Trophoblast cell (in vitro differentiated cells and primary cell): ENCODE results near the gene FBXO22.
A peak's percentile ranks its signal among the peaks of the same experiment; 100 is the strongest.
"Not testable (repeated sequence)": the region's sequence is repeated elsewhere in the genome, so short reads cannot be mapped to it uniquely, and the experiment has no call there.

ENCODE experiments used
- DNase-seq, 2 donors: peaks; one replicate each; pipeline ENCODE4 v3.0.0-alpha.2; 2016
- H2AFZ ChIP-seq: 2 replicates; pipeline ENCODE4 v1.6.1; 2013; ENCODE audit warnings: low read length, moderate library complexity, mild to moderate bottlenecking; ENCODE audit not compliant: insufficient read depth, poor library complexity
- H2AK5ac ChIP-seq: 2 replicates; pipeline ENCODE4 v1.6.1; 2013; ENCODE audit warnings: mild to moderate bottlenecking, low read length
- H2BK120ac ChIP-seq: 2 replicates; pipeline ENCODE4 v1.6.1; 2013; ENCODE audit warnings: low read length, mild to moderate bottlenecking, moderate library complexity; ENCODE audit not compliant: insufficient read depth, poor library complexity
- H2BK12ac ChIP-seq: 2 replicates; pipeline ENCODE4 v1.6.1; 2013; ENCODE audit warnings: mild to moderate bottlenecking, low read length, moderate library complexity
- H2BK5ac ChIP-seq: 2 replicates; pipeline ENCODE4 v1.6.1; 2013; ENCODE audit warnings: low read length, low read depth, moderate library complexity, mild to moderate bottlenecking; ENCODE audit not compliant: poor library complexity
- H3K14ac ChIP-seq: 2 replicates; pipeline ENCODE4 v1.6.1; 2013; ENCODE audit warnings: mild to moderate bottlenecking, low read length
- H3K18ac ChIP-seq: 2 replicates; pipeline ENCODE4 v1.6.1; 2013; ENCODE audit warnings: mild to moderate bottlenecking, low read length
- H3K23ac ChIP-seq: 2 replicates; pipeline ENCODE4 v1.6.1; 2013; ENCODE audit warnings: low read length
- H3K27ac ChIP-seq: 2 replicates; pipeline ENCODE4 v1.5.1; 2013; ENCODE audit warnings: low read depth, mild to moderate bottlenecking, inconsistent platforms, low read length, moderate library complexity
- H3K27me3 ChIP-seq: 2 replicates; pipeline ENCODE4 v1.6.1; 2013; ENCODE audit warnings: inconsistent platforms, mild to moderate bottlenecking, low read length, moderate library complexity; ENCODE audit not compliant: insufficient read depth
- H3K36me3 ChIP-seq, 2 experiments: 1 replicate in 1 of 2; 2 replicates in 1 of 2; pipeline ENCODE4 v1.6.1; 2013; ENCODE audit warnings: low read length in 2 of 2, mild to moderate bottlenecking in 2 of 2, moderate library complexity in 1 of 2; ENCODE audit not compliant: insufficient read depth in 2 of 2, control insufficient read depth in 1 of 2
- H3K4ac ChIP-seq: 2 replicates; pipeline ENCODE4 v1.6.1; 2013; ENCODE audit warnings: low read depth, mild to moderate bottlenecking, low read length, moderate library complexity
- H3K4me1 ChIP-seq, 2 experiments: 1 replicate in 1 of 2; 2 replicates in 1 of 2; pipeline ENCODE4 v1.6.1; 2013; ENCODE audit warnings: low read length in 2 of 2, mild to moderate bottlenecking in 2 of 2, moderate library complexity in 1 of 2; ENCODE audit not compliant: insufficient read depth in 2 of 2, control insufficient read depth in 1 of 2
- H3K4me2 ChIP-seq: 2 replicates; pipeline ENCODE4 v1.6.1; 2013; ENCODE audit warnings: inconsistent platforms, mild to moderate bottlenecking, low read length, moderate library complexity
- H3K4me3 ChIP-seq: 2 replicates; pipeline ENCODE4 v1.5.1; 2013; ENCODE audit warnings: mild to moderate bottlenecking, low read depth, low read length, inconsistent platforms
- H3K79me1 ChIP-seq: one replicate; pipeline ENCODE4 v1.6.1; 2013; ENCODE audit warnings: low read length
- H3K79me2 ChIP-seq: 2 replicates; pipeline ENCODE4 v1.6.1; 2013; ENCODE audit warnings: low read length, mild to moderate bottlenecking; ENCODE audit not compliant: control insufficient read depth, insufficient read depth, poor library complexity
- H3K9ac ChIP-seq: 2 replicates; pipeline ENCODE4 v1.6.1; 2013; ENCODE audit warnings: mild to moderate bottlenecking, low read length
- H3K9me3 ChIP-seq: 2 replicates; pipeline ENCODE4 v1.6.1; 2013; ENCODE audit warnings: low read depth, mild to moderate bottlenecking, control low read depth, inconsistent platforms, low read length; ENCODE audit not compliant: insufficient read depth
- H4K12ac ChIP-seq: 2 replicates; pipeline ENCODE4 v1.6.1; 2013; ENCODE audit warnings: low read depth, mild to moderate bottlenecking, low read length, moderate library complexity
- H4K8ac ChIP-seq: 2 replicates; pipeline ENCODE4 v1.6.1; 2013; ENCODE audit warnings: low read depth, mild to moderate bottlenecking, low read length, moderate library complexity
- H4K91ac ChIP-seq: one replicate; pipeline ENCODE4 v1.6.1; 2013; ENCODE audit warnings: low read depth, mild to moderate bottlenecking, low read length, moderate library complexity
- WGBS: extraction: QIAGEN DNeasy Blood & Tissue Kit; methylation state at CpG from one replicate; pipeline ENCODE4 v1.1.7; 2013; ENCODE audit warnings: missing lambda C conversion rate; ENCODE audit not compliant: insufficient read length, insufficient coverage; ENCODE audit errors: extremely low coverage; 5-methylcytosine and 5-hydroxymethylcytosine counted together

Gene FBXO22

GRCh38 chr15:75900577-75900976, 3.1 kb upstream of the FBXO22 start:
- Histone ChIP-seq H3K23ac (no peak overlapping the region), H3K79me2 (peaks cover 7% of the 10 kb centered on the region), H3K36me3 (peaks cover 2 to 9% of the 10 kb centered on the region in 2 experiments), H3K18ac (no peak overlapping the region), H4K91ac (no peak overlapping the region), H3K4me2 (no peak overlapping the region), H3K4ac (no peak overlapping the region), H2BK5ac (no peak overlapping the region), H4K12ac (no peak overlapping the region), H3K9ac (no peak overlapping the region), H4K8ac (no peak overlapping the region), H2BK12ac (no peak overlapping the region), H2AFZ (no peak overlapping the region), H2AK5ac (no peak overlapping the region), H3K4me3 (no peak overlapping the region), H3K27me3 (no peaks in the 10 kb centered on the region), H3K4me1 (peaks cover 4 to 12% of the 10 kb centered on the region in 2 experiments), H3K79me1 (peaks cover 15% of the 10 kb centered on the region), H3K9me3 (no peaks in the 10 kb centered on the region), H3K14ac (no peak overlapping the region), H3K27ac (no peak overlapping the region), H2BK120ac (no peak overlapping the region)
- peak in 1 of 2 donors; percentile 47 for DNase-seq

GRCh38 chr15:75902129-75902557, 1.5 kb upstream of the FBXO22 start:
- no peak overlapping the region for H2AK5ac ChIP-seq
- H2BK5ac ChIP-seq, result no peak overlapping the region
- H2BK120ac ChIP-seq, result no peak overlapping the region
- H4K12ac ChIP-seq, result no peak overlapping the region
- no peak overlapping the region for H2BK12ac ChIP-seq
- H3K36me3 ChIP-seq, result peaks cover 2 to 9% of the 10 kb centered on the region in 2 experiments
- no peak overlapping the region for H3K4ac ChIP-seq
- no peak overlapping the region for H3K18ac ChIP-seq
- no CpG with 5 or more reads among the region's 8 CpGs for WGBS
- peak overlapping the region; percentile 24 for H3K4me2 ChIP-seq
- no peak overlapping the region for H3K9ac ChIP-seq
- no peak overlapping the region for H4K91ac ChIP-seq
- DNase-seq, result peak; percentile 90 to 93
- H3K4me1 ChIP-seq, result peaks cover 4 to 12% of the 10 kb centered on the region in 2 experiments
- no peak overlapping the region for H3K4me3 ChIP-seq
- H3K14ac ChIP-seq, result no peak overlapping the region
- no peaks in the 10 kb centered on the region for H3K27me3 ChIP-seq
- no peaks in the 10 kb centered on the region for H3K9me3 ChIP-seq
- peaks cover 15% of the 10 kb centered on the region for H3K79me1 ChIP-seq
- H2AFZ ChIP-seq, result no peak overlapping the region
- H3K23ac ChIP-seq, result no peak overlapping the region
- peak overlapping the region; percentile 46 for H3K27ac ChIP-seq
- H4K8ac ChIP-seq, result no peak overlapping the region
- H3K79me2 ChIP-seq, result peaks cover 7% of the 10 kb centered on the region

GRCh38 chr15:75905231-75905630, 1.6 kb downstream of the FBXO22 start:
- no peak overlapping the region for H3K27ac ChIP-seq

GRCh38 chr15:75910355-75910754, 6.7 kb downstream of the FBXO22 start:
- not testable (repeated sequence) for H2AFZ ChIP-seq
- no CpG with 5 or more reads among the region's 3 CpGs for WGBS

More at GRCh38 chr15:75905231-75905630, 1.6 kb downstream of the FBXO22 start:
- peak overlapping the region; percentile 71 for H3K4ac ChIP-seq
- no peak overlapping the region for H2BK5ac ChIP-seq
- no peak overlapping the region for H4K91ac ChIP-seq
- no peak overlapping the region for H3K4me3 ChIP-seq
- peaks cover 12% of the 10 kb centered on the region for H3K79me2 ChIP-seq
- peaks cover 0 to 5% of the 10 kb centered on the region in 2 experiments for H3K36me3 ChIP-seq
- H2BK12ac ChIP-seq, result no peak overlapping the region
- peaks cover 4 to 15% of the 10 kb centered on the region in 2 experiments for H3K4me1 ChIP-seq
- peaks cover 15% of the 10 kb centered on the region for H3K79me1 ChIP-seq
- no peak overlapping the region for H4K8ac ChIP-seq
- H3K23ac ChIP-seq, result no peak overlapping the region
- H3K9ac ChIP-seq, result no peak overlapping the region
- H2AFZ ChIP-seq, result no peak overlapping the region
- H3K18ac ChIP-seq, result no peak overlapping the region
- no peak overlapping the region for H4K12ac ChIP-seq
- no peak overlapping the region for H2AK5ac ChIP-seq
- no peaks in the 10 kb centered on the region for H3K9me3 ChIP-seq
- no peak for DNase-seq
- no CpG with 5 or more reads among the region's 5 CpGs for WGBS
- H2BK120ac ChIP-seq, result no peak overlapping the region
- peak overlapping the region; percentile 2 for H3K4me2 ChIP-seq
- no peaks in the 10 kb centered on the region for H3K27me3 ChIP-seq
- H3K14ac ChIP-seq, result no peak overlapping the region

More at GRCh38 chr15:75910355-75910754, 6.7 kb downstream of the FBXO22 start:
- not testable (repeated sequence) for H3K23ac ChIP-seq, H3K4ac ChIP-seq, H3K14ac ChIP-seq, H4K8ac ChIP-seq, H3K79me1 ChIP-seq, H3K9ac ChIP-seq, H4K12ac ChIP-seq, H2AK5ac ChIP-seq, H3K79me2 ChIP-seq, H2BK5ac ChIP-seq, H3K27ac ChIP-seq, H4K91ac ChIP-seq, H3K18ac ChIP-seq, H3K4me1 ChIP-seq, H3K27me3 ChIP-seq, H3K4me2 ChIP-seq, H2BK120ac ChIP-seq, H2BK12ac ChIP-seq, H3K9me3 ChIP-seq, H3K4me3 ChIP-seq, DNase-seq
- H3K36me3 ChIP-seq, result peaks cover 3 to 11% of the 10 kb centered on the region in 2 experiments
